HL-60 (cell line): ENCODE results near the gene EXOSC2.
A peak's percentile ranks its signal among the peaks of the same experiment; 100 is the strongest.

ENCODE experiments used
- DNase-seq, 2 experiments: peaks; one replicate each; pipeline ENCODE4 v3.0.0-alpha.2; 2010 to 2020; ENCODE audit warnings: low read depth in 1 of 2, low spot score in 1 of 2
- H3K27ac ChIP-seq: fragments of 250-450 bp; sonication (Bioruptor Pico); replicated peaks from 2 replicates; pipeline ENCODE4 v1.5.1; 2020; ENCODE audit warnings: mild to moderate bottlenecking, moderate library complexity
- H3K27me3 ChIP-seq: fragments of 250-450 bp; sonication (Bioruptor Pico); 2 replicates; pipeline ENCODE4 v1.5.1; 2021; ENCODE audit warnings: mild to moderate bottlenecking, moderate library complexity; ENCODE audit not compliant: insufficient read depth, poor library complexity, severe bottlenecking
- H3K4me3 ChIP-seq: replicated peaks from 2 replicates; pipeline ENCODE4 v1.5.1; 2011; ENCODE audit warnings: mild to moderate bottlenecking, control low read depth, low read length; ENCODE audit not compliant: insufficient read depth
- GABPA ChIP-seq: IDR thresholded peaks from 2 replicates; pipeline ENCODE4 v1.6.1; 2012; ENCODE audit warnings: low read depth
- POLR2AphosphoS5 ChIP-seq: IDR thresholded peaks from 2 replicates; pipeline ENCODE4 v1.6.1; 2012; ENCODE audit warnings: low read depth
- SPI1 ChIP-seq: IDR thresholded peaks from 2 replicates; pipeline ENCODE4 v1.6.1; 2012; ENCODE audit warnings: low read depth, mild to moderate bottlenecking, borderline replicate concordance
- TF ChIP-seq, protein P1 (sequence below): IDR thresholded peaks from one replicate; pipeline ENCODE4 v1.5.1; 2011; ENCODE audit warnings: low read length, control low read depth, inconsistent platforms; ENCODE audit not compliant: insufficient read depth
- TF ChIP-seq, protein P2 (sequence below): IDR thresholded peaks from 2 replicates; pipeline ENCODE4 v1.6.1; 2012; ENCODE audit warnings: low read depth; ENCODE audit not compliant: insufficient replicate concordance

The EXOSC2 gene

DNA sequence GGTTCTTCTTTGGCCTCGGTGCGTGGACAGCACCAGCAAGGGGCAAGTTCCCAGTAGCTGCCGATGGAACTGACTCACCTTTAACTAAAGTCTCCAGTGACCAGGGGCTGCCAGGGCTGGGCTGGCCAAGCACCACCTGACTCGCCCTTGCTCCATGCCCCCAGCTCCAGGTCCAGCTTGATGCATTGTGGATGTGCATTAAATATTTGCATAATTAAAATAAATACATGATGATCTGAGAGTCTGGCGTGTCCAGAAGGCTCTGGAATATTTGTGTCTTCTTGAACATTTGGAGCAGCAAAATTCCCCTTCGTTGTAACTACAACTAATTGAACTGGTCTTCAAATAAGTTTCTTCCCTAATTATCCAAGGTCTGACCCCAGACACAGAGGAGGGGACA is 38.7 kb upstream of the EXOSC2 start:
- no peak for DNase-seq
- TF ChIP-seq SPI1, result no peak
- no peak overlapping the region for H3K27ac ChIP-seq
- H3K4me3 ChIP-seq, result no peak overlapping the region
- peaks cover 41% of the 10 kb centered on the region for H3K27me3 ChIP-seq

- DNase-seq, result no peak
- no peak overlapping the region for H3K27ac ChIP-seq
- no peak overlapping the region for H3K4me3 ChIP-seq
- H3K27me3 ChIP-seq, result peaks cover 73% of the 10 kb centered on the region
- no peak for TF ChIP-seq GABPA
- TF ChIP-seq, protein P1, sequence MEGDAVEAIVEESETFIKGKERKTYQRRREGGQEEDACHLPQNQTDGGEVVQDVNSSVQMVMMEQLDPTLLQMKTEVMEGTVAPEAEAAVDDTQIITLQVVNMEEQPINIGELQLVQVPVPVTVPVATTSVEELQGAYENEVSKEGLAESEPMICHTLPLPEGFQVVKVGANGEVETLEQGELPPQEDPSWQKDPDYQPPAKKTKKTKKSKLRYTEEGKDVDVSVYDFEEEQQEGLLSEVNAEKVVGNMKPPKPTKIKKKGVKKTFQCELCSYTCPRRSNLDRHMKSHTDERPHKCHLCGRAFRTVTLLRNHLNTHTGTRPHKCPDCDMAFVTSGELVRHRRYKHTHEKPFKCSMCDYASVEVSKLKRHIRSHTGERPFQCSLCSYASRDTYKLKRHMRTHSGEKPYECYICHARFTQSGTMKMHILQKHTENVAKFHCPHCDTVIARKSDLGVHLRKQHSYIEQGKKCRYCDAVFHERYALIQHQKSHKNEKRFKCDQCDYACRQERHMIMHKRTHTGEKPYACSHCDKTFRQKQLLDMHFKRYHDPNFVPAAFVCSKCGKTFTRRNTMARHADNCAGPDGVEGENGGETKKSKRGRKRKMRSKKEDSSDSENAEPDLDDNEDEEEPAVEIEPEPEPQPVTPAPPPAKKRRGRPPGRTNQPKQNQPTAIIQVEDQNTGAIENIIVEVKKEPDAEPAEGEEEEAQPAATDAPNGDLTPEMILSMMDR, result no peak
- no peak for TF ChIP-seq POLR2AphosphoS5
- TF ChIP-seq, protein P2, sequence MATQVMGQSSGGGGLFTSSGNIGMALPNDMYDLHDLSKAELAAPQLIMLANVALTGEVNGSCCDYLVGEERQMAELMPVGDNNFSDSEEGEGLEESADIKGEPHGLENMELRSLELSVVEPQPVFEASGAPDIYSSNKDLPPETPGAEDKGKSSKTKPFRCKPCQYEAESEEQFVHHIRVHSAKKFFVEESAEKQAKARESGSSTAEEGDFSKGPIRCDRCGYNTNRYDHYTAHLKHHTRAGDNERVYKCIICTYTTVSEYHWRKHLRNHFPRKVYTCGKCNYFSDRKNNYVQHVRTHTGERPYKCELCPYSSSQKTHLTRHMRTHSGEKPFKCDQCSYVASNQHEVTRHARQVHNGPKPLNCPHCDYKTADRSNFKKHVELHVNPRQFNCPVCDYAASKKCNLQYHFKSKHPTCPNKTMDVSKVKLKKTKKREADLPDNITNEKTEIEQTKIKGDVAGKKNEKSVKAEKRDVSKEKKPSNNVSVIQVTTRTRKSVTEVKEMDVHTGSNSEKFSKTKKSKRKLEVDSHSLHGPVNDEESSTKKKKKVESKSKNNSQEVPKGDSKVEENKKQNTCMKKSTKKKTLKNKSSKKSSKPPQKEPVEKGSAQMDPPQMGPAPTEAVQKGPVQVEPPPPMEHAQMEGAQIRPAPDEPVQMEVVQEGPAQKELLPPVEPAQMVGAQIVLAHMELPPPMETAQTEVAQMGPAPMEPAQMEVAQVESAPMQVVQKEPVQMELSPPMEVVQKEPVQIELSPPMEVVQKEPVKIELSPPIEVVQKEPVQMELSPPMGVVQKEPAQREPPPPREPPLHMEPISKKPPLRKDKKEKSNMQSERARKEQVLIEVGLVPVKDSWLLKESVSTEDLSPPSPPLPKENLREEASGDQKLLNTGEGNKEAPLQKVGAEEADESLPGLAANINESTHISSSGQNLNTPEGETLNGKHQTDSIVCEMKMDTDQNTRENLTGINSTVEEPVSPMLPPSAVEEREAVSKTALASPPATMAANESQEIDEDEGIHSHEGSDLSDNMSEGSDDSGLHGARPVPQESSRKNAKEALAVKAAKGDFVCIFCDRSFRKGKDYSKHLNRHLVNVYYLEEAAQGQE, result no peak
- no peak for TF ChIP-seq SPI1
These were observed 34.5 kb upstream of the EXOSC2 start for GRCh38 chr9:130658893-130659698.

- Histone ChIP-seq H3K4me3 (no peak overlapping the region), H3K27ac (no peak overlapping the region), H3K27me3 (peaks cover 80% of the 10 kb centered on the region)
- TF ChIP-seq GABPA (no peak), POLR2AphosphoS5 (no peak), SPI1 (no peak)
- TF ChIP-seq, protein P2, result no peak
- TF ChIP-seq, protein P1, result no peak
- DNase-seq, result peak in 1 of 2 experiments; percentile 17
These were observed 33.8 kb upstream of the EXOSC2 start for GRCh38 chr9:130659699-130660248.

DNA sequence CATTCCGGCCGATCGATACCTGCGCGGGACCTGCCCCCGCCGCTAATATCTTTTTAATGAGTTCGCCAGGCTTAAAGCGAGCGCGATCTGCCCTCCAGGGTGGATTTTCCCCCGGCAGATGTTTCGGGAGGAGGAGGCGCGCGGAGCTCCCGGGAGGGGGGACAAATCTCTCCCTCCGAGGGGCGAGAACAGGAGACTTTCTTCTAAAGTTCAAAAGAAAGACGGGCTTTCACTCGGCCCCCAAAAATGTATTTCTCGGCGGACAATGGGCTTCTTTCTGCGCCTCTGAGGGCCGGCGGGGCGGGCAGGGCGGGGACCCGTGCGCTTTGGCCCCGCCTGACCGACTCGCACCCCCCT is 33.3 kb upstream of the EXOSC2 start:
- no peak overlapping the region for H3K27ac ChIP-seq
- H3K4me3 ChIP-seq, result peak overlapping the region; percentile 26; the same call in 1 of the 2 replicates
- H3K27me3 ChIP-seq, result peaks cover 79% of the 10 kb centered on the region

More for the DNA sequence above, 33.3 kb upstream of the EXOSC2 start:
- no peak for DNase-seq
- TF ChIP-seq GABPA, result no peak
- no peak for TF ChIP-seq SPI1
- TF ChIP-seq, protein P1, result no peak
- TF ChIP-seq, protein P2, result no peak
- TF ChIP-seq POLR2AphosphoS5, result no peak
